AG04450 (cell line): ENCODE data around the gene MRPS7. TPM values are rescaled to one million over a fixed set of nuclear protein-coding genes. Genes with fewer than 3 reads are reported as not detected.

Experiments
- CTCF ChIA-PET: fragments of 300-600, 350-600 bp; formaldehyde crosslinking; extraction: SDS; loops from one replicate; lab custom pipeline; 2022; ENCODE audit warnings: antibody characterized with exemption, inconsistent platforms; lab: Charles Lee
- POLR2A ChIA-PET: fragments of 350-600 bp; formaldehyde crosslinking; extraction: SDS; loops from one replicate; lab custom pipeline; 2021; ENCODE audit warnings: antibody characterized with exemption, inconsistent platforms; lab: Yijun Ruan, JAX
- DNase-seq: peaks from one replicate; pipeline ENCODE4 v3.0.0-alpha.2; 2011; ENCODE audit warnings: low read depth, low spot score
- H3K27ac ChIP-seq: one replicate; pipeline ENCODE4 v1.5.1; 2012; ENCODE audit warnings: low read depth, low read length, control low read depth
- H3K27me3 ChIP-seq: one replicate; pipeline ENCODE4 v1.6.0; 2012; ENCODE audit warnings: low read length; ENCODE audit not compliant: control insufficient read depth, insufficient read depth
- H3K4me3 ChIP-seq: 2 replicates; pipeline ENCODE4 v1.5.1; 2011; ENCODE audit warnings: mild to moderate bottlenecking, low read depth, low read length, control low read depth
- H3K9me3 ChIP-seq: 2 replicates; pipeline ENCODE4 v1.5.1; 2012; ENCODE audit warnings: low read length; ENCODE audit not compliant: control insufficient read depth, insufficient read depth
- CTCF ChIP-seq: IDR thresholded peaks from 2 replicates; pipeline ENCODE4 v1.5.1; 2011; ENCODE audit warnings: low read depth, low read length, control low read depth, inconsistent platforms
- polyA plus RNA-seq: library from polyadenylated mRNA; depleted of rRNA; stranded (reverse); fragments of >200 nt; gene quantifications from 2 replicates; pipeline ENCODE4 v1.2.3, GENCODE V29; 2011

MRPS7 gene
- polyA plus RNA-seq, 1 experiment, result 53.8 TPM

- ChIA-PET CTCF (interaction anchor here (1.0 kb wide), 1 partner anchor 38 kb away, joined by 3 read pairs; the partner anchor contains the start of gene MIF4GD), POLR2A (no interaction called here)
- TF ChIP-seq CTCF, result no peak
- no peak for DNase-seq
- Histone ChIP-seq H3K27me3 (no peaks in the 10 kb centered on the region), H3K27ac (no peak overlapping the region), H3K9me3 (no peaks in the 10 kb centered on the region), H3K4me3 (no peak overlapping the region)
Measured at GRCh38 chr17:75232786-75233185, 28.9 kb upstream of the MRPS7 start.

- H3K9me3 ChIP-seq, result no peaks in the 10 kb centered on the region
- no peak overlapping the region for H3K4me3 ChIP-seq
- H3K27ac ChIP-seq, result no peak overlapping the region
- ChIA-PET CTCF (interaction anchor here (0.6 to 1.9 kb wide), 6 partner anchors 8 to 177 kb away, joined by 3 to 9 read pairs (median 4); no protein-coding TSS in a partner anchor), POLR2A (no interaction called here)
- no peak for DNase-seq
- no peaks in the 10 kb centered on the region for H3K27me3 ChIP-seq
- no peak for TF ChIP-seq CTCF
Measured at GRCh38 chr17:75237100-75238014, 24.3 kb upstream of the MRPS7 start.

GRCh38 chr17:75238020-75238580 lies 23.6 kb upstream of the MRPS7 start:
- no peak for TF ChIP-seq CTCF
- no peaks in the 10 kb centered on the region for H3K27me3 ChIP-seq
- POLR2A ChIA-PET, result no interaction called here
- H3K4me3 ChIP-seq, result no peak overlapping the region
- CTCF ChIA-PET, result interaction anchor here (0.8 to 2.2 kb wide), 5 partner anchors 9 to 178 kb away, joined by 3 to 16 read pairs (median 7); no protein-coding TSS in a partner anchor
- H3K27ac ChIP-seq, result no peak overlapping the region
- no peak for DNase-seq
- no peaks in the 10 kb centered on the region for H3K9me3 ChIP-seq

- TF ChIP-seq CTCF, result peak; percentile 92
- ChIA-PET POLR2A (interaction anchor here (0.6 to 1.2 kb wide), 2 partner anchors 10 to 23 kb away, joined by 3 to 5 read pairs; partner anchors contain the start of genes GGA3 and MRPS7), CTCF (interaction anchor here (0.9 to 2.2 kb wide), 7 partner anchors 9 to 277 kb away, joined by 3 to 16 read pairs (median 6); no protein-coding TSS in a partner anchor)
- DNase-seq, result peak; percentile 43
- no peak overlapping the region for H3K27ac ChIP-seq
- H3K9me3 ChIP-seq, result no peaks in the 10 kb centered on the region
- no peak overlapping the region for H3K4me3 ChIP-seq
- H3K27me3 ChIP-seq, result no peaks in the 10 kb centered on the region
Measured at GRCh38 chr17:75238684-75239191, 22.9 kb upstream of the MRPS7 start.
